Endodermal cell (in vitro differentiated cells): ENCODE data around the gene MTG2. TPM values are rescaled to one million over a fixed set of nuclear protein-coding genes. Genes with fewer than 3 reads are reported as not detected.
"Not testable (repeated sequence)": the region's sequence is repeated elsewhere in the genome, so short reads cannot be mapped to it uniquely, and the experiment has no call there.

Experiments used
- DNase-seq: peaks from one replicate; pipeline ENCODE4 v3.0.0-alpha.2; 2017
- H3K27ac ChIP-seq: 2 replicates; pipeline ENCODE4 v1.5.1; 2013; ENCODE audit warnings: mild to moderate bottlenecking, low read depth, low read length, moderate library complexity
- H3K27me3 ChIP-seq: 2 replicates; pipeline ENCODE4 v1.6.1; 2013; ENCODE audit warnings: mild to moderate bottlenecking, low read length, moderate library complexity; ENCODE audit not compliant: insufficient read depth, control insufficient read depth, poor library complexity, severe bottlenecking
- H3K36me3 ChIP-seq: 2 replicates; pipeline ENCODE4 v1.7.0; 2013; ENCODE audit warnings: mild to moderate bottlenecking, low read length, moderate library complexity; ENCODE audit not compliant: control insufficient read depth, insufficient read depth
- H3K4me1 ChIP-seq: one replicate; pipeline ENCODE4 v1.7.0; 2013; ENCODE audit warnings: low read length; ENCODE audit not compliant: control insufficient read depth, insufficient read depth
- H3K4me3 ChIP-seq: 2 replicates; pipeline ENCODE4 v1.5.1; 2013; ENCODE audit warnings: mild to moderate bottlenecking, low read length, moderate library complexity
- H3K9ac ChIP-seq: 2 replicates; pipeline ENCODE4 v1.6.1; 2013; ENCODE audit warnings: mild to moderate bottlenecking, low read length, moderate library complexity; ENCODE audit not compliant: poor library complexity, severe bottlenecking; ENCODE audit errors: extremely low read depth
- H3K9me3 ChIP-seq: 2 replicates; pipeline ENCODE4 v1.6.1; 2013; ENCODE audit warnings: mild to moderate bottlenecking, low read length, moderate library complexity; ENCODE audit not compliant: control insufficient read depth
- H3K27ac Mint-ChIP-seq: 2 replicates; pipeline ENCODE4 v1.8.0; 2020; ENCODE audit warnings: mixed read lengths
- H3K27me3 Mint-ChIP-seq: 2 replicates; pipeline ENCODE4 v1.8.0; 2021; ENCODE audit warnings: mild to moderate bottlenecking, mixed read lengths; ENCODE audit not compliant: insufficient read depth
- H3K36me3 Mint-ChIP-seq: 2 replicates; pipeline ENCODE4 v1.8.0; 2020; ENCODE audit warnings: low read depth, mixed read lengths
- H3K4me1 Mint-ChIP-seq: 2 replicates; pipeline ENCODE4 v1.8.0; 2020; ENCODE audit warnings: mixed read lengths
- H3K4me3 Mint-ChIP-seq: 2 replicates; pipeline ENCODE4 v1.8.0; 2020; ENCODE audit warnings: mild to moderate bottlenecking, moderate library complexity, mixed read lengths
- H3K9me3 Mint-ChIP-seq: 2 replicates; pipeline ENCODE4 v1.8.0; 2020; ENCODE audit warnings: mild to moderate bottlenecking, mixed read lengths
- WGBS, 2 experiments: methylation state at CpG; one replicate each; pipeline versions ENCODE4 v1.1.5 to v1.1.7; 2013; ENCODE audit warnings: missing lambda C conversion rate in 2 of 2, mixed read lengths in 1 of 2; ENCODE audit not compliant: insufficient coverage in 1 of 2, insufficient read length in 1 of 2; 5-methylcytosine and 5-hydroxymethylcytosine counted together
- total RNA-seq, 2 donors: library from RNA; stranded (reverse); fragmentation: NEBNext Ultra II Directional in 1 of 2; extraction: Animal tissue kit (Norgen Biotek cat#: 25700) in 1 of 2; gene quantifications; 2 replicates in 1 of 2; 3 replicates in 1 of 2; pipeline ENCODE4 v1.2.1, GENCODE V29; 2021
- TF ChIP-seq, protein P1 (sequence below): fragments of 200-600 bp; sonication (generic); conservative IDR thresholded peaks from 2 replicates; pipeline ENCODE4 v1.5.0; 2021; ENCODE audit warnings: antibody characterized with exemption, mild to moderate bottlenecking

Gene MTG2
- total RNA-seq, 2 donors from 2014 or later, result 28.2 to 29.6 TPM

DNA sequence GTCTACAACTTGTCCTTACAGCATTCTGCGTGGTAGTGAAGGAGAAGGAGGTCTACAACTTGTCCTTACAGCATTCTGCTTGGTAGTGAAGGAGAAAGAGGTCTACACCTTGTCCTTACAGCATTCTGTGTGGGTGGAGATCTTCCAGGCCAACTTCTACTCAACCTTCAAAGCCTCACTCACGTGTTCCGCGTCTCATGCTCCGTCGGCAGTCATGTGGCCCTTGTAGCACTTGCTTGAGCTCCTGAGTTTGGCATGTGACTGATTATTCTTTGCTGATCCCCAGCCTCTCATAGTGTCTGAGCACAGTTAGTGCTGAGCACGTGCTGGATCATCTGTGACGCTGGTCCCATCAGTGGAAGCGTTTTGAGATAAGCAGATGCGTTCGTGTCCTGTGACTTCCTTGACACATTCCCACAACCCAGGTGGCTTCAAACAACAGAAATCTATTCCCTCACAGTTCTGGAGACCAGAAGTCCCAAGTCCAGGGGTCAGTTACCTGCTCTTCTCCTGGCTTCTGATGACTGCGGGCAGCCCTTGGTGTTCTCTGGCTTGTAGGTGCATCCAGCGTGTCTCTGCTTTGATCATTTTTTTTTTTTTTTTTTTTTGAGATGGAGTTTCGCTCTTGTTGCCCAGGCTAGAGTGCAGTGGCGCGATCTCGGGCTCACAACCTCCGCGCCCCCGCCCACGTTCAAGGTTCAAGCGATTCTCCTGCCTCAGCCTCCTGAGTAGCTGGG lies 36.6 kb upstream of the MTG2 start:
- Histone ChIP-seq H3K9ac (no peak overlapping the region), H3K9me3 (no peaks in the 10 kb centered on the region), H3K27ac (no peak overlapping the region), H3K4me3 (no peak overlapping the region), H3K36me3 (peaks cover 18% of the 10 kb centered on the region), H3K27me3 (no peaks in the 10 kb centered on the region), H3K4me1 (peaks cover 11% of the 10 kb centered on the region)
- Mint-ChIP-seq H3K4me1 (peaks cover 27% of the 10 kb centered on the region), H3K4me3 (no peak overlapping the region), H3K27ac (no peak overlapping the region), H3K27me3 (no peaks in the 10 kb centered on the region), H3K9me3 (no peaks in the 10 kb centered on the region), H3K36me3 (peaks cover 18% of the 10 kb centered on the region)
- whole genome bisulfite sequencing, 2 experiments, result 95 to 97% methylated on average over 19 to 22 of the region's 22 CpGs
- TF ChIP-seq, protein P1, sequence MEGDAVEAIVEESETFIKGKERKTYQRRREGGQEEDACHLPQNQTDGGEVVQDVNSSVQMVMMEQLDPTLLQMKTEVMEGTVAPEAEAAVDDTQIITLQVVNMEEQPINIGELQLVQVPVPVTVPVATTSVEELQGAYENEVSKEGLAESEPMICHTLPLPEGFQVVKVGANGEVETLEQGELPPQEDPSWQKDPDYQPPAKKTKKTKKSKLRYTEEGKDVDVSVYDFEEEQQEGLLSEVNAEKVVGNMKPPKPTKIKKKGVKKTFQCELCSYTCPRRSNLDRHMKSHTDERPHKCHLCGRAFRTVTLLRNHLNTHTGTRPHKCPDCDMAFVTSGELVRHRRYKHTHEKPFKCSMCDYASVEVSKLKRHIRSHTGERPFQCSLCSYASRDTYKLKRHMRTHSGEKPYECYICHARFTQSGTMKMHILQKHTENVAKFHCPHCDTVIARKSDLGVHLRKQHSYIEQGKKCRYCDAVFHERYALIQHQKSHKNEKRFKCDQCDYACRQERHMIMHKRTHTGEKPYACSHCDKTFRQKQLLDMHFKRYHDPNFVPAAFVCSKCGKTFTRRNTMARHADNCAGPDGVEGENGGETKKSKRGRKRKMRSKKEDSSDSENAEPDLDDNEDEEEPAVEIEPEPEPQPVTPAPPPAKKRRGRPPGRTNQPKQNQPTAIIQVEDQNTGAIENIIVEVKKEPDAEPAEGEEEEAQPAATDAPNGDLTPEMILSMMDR, result no peak
- DNase-seq, result no peak

DNA sequence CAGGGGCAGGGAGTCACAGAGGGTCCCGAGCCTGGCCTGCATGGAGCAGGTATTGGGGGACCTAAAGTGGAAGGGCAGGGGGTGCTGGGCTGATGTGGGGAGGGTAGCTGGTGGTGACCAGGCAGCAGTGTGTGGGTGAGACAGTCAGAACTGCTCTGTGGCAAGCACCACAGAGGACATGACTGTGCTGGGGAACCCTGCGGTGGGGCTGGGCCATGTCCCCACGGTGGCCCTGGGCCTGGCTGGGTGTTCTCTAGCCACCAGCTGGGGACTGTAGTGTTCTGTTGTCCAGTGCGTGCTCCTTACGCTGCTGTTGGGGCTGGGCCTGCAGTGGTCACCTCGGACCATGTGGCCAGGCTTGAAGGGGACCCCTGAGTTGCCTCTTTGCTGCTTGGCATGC lies 35.7 kb upstream of the MTG2 start:
- TF ChIP-seq, protein P1, result no peak
- Mint-ChIP-seq H3K9me3 (no peaks in the 10 kb centered on the region), H3K36me3 (peaks cover 22% of the 10 kb centered on the region), H3K4me1 (peaks cover 17% of the 10 kb centered on the region), H3K4me3 (no peak overlapping the region), H3K27me3 (no peaks in the 10 kb centered on the region), H3K27ac (peak overlapping the region; percentile 21)
- Histone ChIP-seq H3K4me3 (no peak overlapping the region), H3K36me3 (peaks cover 17% of the 10 kb centered on the region), H3K9me3 (no peaks in the 10 kb centered on the region), H3K27ac (no peak overlapping the region), H3K9ac (no peak overlapping the region), H3K4me1 (peaks cover 8% of the 10 kb centered on the region), H3K27me3 (no peaks in the 10 kb centered on the region)
- 92 to 98% methylated on average over 6 of the region's 6 CpGs for WGBS, 2 experiments
- no peak for DNase-seq

DNA sequence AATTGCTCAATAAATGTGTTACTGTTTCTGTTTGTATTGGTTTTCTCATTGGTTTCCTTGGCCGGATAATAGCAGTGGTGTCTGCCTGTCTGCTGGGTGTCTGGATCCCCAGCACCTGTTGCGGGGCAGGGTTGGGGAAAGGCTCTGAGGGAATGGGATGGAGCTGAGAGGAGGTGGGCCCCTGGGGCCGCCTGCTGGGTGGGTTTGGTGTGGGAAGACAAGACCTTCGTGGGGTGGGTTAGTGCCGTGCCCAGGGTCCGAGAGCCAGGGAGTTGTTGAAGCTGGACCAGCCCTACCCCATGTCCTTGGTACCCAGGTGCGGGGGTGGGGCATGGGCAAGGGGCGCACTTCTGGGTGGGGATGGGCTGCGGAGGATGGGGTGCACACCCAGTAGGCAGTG lies 35.3 kb upstream of the MTG2 start:
- H3K9ac ChIP-seq, result no peak overlapping the region
- Mint-ChIP-seq H3K4me1 (peaks cover 15% of the 10 kb centered on the region), H3K36me3 (peaks cover 26% of the 10 kb centered on the region), H3K27me3 (no peaks in the 10 kb centered on the region), H3K9me3 (peaks cover 2% of the 10 kb centered on the region), H3K4me3 (no peak overlapping the region), H3K27ac (peak overlapping the region; percentile 21)
- TF ChIP-seq, protein P1, result no peak
- no peak for DNase-seq
- H3K27me3 ChIP-seq, result no peaks in the 10 kb centered on the region
- no peak overlapping the region for H3K4me3 ChIP-seq
- peaks cover 8% of the 10 kb centered on the region for H3K4me1 ChIP-seq
- no peak overlapping the region for H3K27ac ChIP-seq
- 94% methylated on average over 9 of the region's 9 CpGs; no CpG with 5 or more reads in 1 of the 2 experiments for WGBS, 2 experiments
- peaks cover 21% of the 10 kb centered on the region for H3K36me3 ChIP-seq
- H3K9me3 ChIP-seq, result no peaks in the 10 kb centered on the region

DNA sequence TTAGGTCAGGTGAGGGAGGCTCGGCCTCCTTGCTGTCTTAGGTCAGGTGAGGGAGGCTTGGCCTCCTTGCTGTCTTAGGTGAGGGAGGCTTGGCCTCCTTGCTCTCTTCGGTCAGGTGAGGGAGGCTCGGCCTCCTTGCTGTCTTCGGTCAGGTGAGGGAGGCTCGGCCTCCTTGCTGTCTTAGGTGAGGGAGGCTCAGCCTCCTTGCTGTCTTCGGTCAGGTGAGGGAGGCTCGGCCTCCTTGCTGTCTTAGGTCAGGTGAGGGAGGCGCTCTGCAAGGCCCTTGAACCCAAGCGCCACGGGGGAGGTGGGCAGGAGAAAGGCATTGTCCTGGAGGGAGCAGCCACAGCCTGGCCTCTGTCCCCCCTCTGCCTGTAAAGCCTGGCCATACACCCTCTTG lies 34.4 kb upstream of the MTG2 start:
- not testable (repeated sequence) for H3K27ac ChIP-seq, H3K27me3 Mint-ChIP-seq, H3K4me3 Mint-ChIP-seq, H3K9me3 ChIP-seq, H3K4me3 ChIP-seq, DNase-seq, H3K9ac ChIP-seq, H3K9me3 Mint-ChIP-seq, H3K27me3 ChIP-seq, H3K27ac Mint-ChIP-seq, H3K4me1 ChIP-seq
- peaks cover 28% of the 10 kb centered on the region for H3K36me3 ChIP-seq
- WGBS, 2 experiments, result 89 to 95% methylated on average over 8 to 9 of the region's 10 CpGs
- peaks cover 35% of the 10 kb centered on the region for H3K36me3 Mint-ChIP-seq
- H3K4me1 Mint-ChIP-seq, result peaks cover 15% of the 10 kb centered on the region
